ENCODE results near the gene TIGD1.

DNA sequence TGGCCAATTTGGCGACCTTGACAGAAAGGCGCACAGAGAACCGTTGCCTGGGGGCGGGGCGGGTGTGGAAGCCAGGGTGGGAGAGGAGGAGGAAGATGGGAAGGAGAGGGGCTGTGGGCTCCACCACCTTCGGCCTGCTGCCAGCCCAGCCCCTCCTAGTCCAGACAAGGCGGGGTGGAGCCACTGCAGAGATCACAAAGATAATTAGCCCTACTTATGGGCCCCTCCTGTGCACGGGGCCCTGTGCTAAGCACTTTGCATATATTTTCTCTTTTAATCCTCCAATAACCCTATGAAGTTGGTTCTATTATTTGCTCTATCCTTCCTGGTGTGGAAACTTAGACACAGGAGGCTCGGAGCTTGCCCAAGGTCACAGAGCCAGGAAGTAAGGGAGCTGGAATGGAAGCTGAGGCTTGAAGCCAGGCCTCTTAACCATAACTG, 49.0 kb downstream of the TIGD1 start:
- TF ChIP-seq SUZ12 (IDR thresholded peaks at IDR 0.05; ENCODE audit: extremely low read depth, insufficient read depth, insufficient read length), result no peak
- TF ChIP-seq ZNF274 (IDR thresholded peaks at IDR 0.05; ENCODE audit: low read depth, low read length), result no peak
